K562 (cell line): Measurements from ENCODE around the gene RAI1.

Experiments used
- BMI1 ChIP-seq: fragments of 150-350 bp; IDR thresholded peaks from 2 replicates; pipeline ENCODE4 v1.6.1; 2014; ENCODE audit warnings: low read length
- CTCF ChIP-seq, 3 experiments: IDR thresholded peaks in 2 of 3; conservative IDR thresholded peaks in 1 of 3; 2 replicates each; pipeline ENCODE4 v1.5.1; 2011 to 2012; ENCODE audit warnings: low read length in 3 of 3, mild to moderate bottlenecking in 3 of 3, control low read depth in 2 of 3, improper control_type of control experiment in 1 of 3, inconsistent platforms in 1 of 3, low read depth in 1 of 3, mixed read lengths in 1 of 3, moderate library complexity in 1 of 3; ENCODE audit not compliant: insufficient read depth in 2 of 3
- POLR2AphosphoS5 ChIP-seq: IDR thresholded peaks from 2 replicates; pipeline ENCODE4 v1.6.1; 2011; ENCODE audit warnings: mild to moderate bottlenecking, low read depth, low read length, moderate library complexity; ENCODE audit not compliant: control insufficient read depth, insufficient read depth

DNA sequence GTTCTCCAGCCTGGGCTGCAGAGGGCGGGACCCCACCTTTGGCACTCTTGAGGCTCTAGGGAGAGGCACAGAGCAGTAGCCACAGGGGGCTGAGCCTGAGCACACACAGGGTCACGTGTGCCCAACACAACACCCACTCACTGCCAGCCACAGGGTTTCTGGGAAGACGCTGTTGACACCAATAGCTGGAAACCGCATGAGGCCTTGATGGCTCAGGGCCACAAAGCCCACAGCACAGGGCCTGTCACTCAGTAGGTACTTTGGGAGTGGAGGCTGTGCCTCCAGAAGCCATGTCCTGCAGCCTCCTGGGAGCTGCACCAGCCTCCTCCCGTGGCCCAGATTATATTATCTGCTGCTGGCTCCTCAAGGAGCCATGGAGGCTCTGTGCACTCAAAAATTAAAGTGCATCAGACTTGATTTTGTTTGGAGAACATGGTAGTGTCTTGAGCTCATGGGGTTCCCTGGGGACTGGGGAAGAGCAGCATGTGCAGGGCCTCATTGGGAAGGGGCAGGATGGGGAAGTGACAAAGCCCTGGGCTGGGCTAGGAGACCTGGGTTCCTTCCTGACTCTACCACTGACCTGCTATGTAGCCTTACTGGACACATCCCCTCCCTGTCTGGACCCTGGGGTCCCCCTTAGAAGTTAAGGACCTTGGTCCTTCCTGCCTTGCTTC lies 168.0 kb downstream of the RAI1 start:
- TF ChIP-seq CTCF (IDR thresholded peaks at IDR 0.05 in 2 of 3, conservative IDR thresholded peaks at IDR 0.05 in 1 of 3; ENCODE audit: insufficient read depth in 2 of 3, low read depth in 1 of 3, low read length in 3 of 3) (no peak), POLR2AphosphoS5 (no peak), BMI1 (no peak)
